Inflammatory macrophage (primary cell): ENCODE results near the gene PTPRK.

Source experiments
- DNase-seq, 2 donors: peaks; one replicate each; pipeline ENCODE4 v3.0.0-alpha.2; 2020 to 2022

The PTPRK gene

DNA sequence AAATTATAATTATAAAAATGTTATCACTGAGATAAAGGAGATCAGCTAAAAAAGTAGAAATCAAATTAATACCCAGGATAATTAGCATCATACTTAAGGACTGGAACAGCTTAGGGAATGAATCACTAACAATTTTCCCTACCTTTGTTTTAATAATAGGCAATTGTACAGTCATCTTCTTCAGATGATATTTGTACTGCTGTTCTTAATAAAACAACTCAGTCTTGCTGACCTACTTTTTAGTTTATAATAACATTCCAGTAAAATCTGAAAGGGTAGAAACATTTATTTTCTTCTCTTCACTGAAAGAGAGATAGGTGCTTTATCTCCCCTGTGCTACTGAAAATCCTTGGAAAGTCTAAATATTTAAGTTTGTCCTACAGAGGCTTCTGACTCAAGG lies 348.3 kb downstream of the PTPRK start:
- no peak for DNase-seq

DNA sequence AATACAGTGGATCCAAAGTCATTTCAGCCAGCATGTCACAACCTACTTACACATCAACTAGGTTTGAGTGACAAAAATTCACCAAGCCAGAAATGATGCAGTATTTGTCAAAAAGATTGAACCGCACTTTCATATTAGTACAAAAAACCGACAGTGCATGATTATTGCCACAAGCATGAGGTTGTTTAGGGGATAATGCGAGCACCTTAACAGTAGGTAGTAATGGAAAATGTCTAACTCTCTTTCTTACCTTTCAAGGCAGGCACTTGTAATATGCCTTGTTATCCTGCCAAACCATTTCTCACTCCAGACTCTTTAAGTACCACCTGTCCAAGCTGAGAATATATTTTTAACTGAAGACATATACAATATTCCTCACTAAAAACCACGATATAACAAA lies 349.2 kb downstream of the PTPRK start:
- no peak for DNase-seq

DNA sequence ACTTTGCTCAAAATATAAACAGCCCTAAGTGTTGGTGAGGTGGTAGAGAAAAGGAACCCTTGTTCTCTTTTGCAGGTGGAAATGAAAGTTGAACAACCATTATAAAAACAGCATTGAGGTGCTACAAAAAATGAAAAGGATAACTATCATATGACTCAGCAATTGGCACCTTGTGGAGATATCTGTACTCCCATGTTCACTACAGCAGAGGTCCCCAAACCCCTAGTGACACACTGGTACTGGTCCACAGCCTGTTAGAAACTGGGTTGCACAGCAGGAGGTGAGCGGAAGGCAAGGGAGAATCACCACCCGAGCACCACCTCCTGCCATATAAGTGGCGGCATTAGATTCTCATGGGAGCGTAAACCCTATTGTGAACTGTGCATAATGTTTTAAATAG lies 352.2 kb downstream of the PTPRK start:
- DNase-seq, result no peak

DNA sequence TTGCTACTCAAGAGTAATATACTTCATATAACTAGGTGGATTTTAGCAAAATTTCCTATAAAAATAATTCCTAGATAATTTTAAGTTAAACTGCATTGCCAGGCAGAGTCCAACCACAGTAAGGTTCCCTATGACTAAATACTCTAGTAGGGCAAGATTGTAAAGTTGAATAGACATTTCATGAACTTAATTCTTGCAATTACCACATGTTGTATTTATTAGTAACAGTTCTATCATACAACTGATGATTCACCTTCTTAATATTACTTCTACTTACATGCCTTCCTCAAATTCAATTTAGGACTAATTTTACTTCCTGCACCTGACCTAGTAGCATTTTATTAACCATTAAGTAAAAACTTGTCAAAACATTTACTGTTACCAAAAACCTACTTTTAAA lies 352.8 kb downstream of the PTPRK start:
- DNase-seq, result no peak

DNA sequence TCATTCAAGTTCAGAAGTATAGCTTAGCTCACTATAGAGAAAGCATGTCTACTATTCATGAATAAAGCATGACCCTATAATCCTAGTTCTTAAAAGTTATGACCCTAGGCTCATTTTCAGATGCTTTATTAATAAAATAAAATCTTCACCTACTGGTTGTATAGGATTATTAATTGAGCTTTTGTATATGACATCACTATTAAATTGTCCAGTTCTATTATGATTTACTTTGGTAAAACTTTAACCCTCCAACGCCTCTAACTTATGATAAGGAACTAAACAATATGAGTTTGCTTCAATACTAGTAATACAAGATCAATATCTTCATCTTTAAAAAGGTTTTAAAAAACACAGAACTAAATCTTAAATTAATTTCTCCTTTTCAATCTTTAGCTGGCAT lies 356.1 kb downstream of the PTPRK start:
- DNase-seq, result no peak

DNA sequence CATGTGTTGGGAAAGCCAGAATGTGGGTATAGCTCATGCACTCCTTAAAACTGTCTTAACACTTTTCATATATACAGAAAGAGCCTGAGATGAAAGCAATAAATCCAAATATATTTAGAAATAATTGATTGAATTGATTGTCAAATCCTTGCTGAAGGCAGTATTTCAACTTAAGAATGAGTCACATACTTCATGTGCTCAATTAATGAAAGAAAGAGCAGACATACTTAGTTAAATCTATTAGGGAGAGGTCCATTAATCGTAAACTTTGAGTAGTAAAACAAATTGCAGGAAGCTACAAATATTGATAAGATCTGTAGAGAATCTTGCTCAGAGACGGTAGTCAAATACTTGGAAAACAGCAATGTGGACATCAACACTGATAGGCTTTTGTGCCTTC lies 358.0 kb downstream of the PTPRK start:
- no peak for DNase-seq

DNA sequence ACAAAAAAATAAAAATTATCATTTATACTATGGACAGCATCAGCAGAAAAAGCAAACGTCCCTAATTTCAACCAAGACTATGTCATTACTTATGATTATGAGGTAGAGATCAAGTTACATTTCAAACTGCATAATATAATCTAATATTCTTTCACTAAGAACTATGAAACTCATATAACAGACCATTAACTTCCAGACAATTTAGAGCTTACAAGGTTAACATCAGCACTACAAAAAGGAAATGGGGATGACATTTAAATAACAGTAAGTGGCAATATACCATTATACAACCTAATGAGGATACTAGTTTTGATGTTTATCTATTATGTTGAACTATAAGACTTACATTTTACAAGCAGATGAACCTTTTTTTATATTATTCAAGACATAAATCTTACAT lies 358.6 kb downstream of the PTPRK start:
- DNase-seq, result no peak

DNA sequence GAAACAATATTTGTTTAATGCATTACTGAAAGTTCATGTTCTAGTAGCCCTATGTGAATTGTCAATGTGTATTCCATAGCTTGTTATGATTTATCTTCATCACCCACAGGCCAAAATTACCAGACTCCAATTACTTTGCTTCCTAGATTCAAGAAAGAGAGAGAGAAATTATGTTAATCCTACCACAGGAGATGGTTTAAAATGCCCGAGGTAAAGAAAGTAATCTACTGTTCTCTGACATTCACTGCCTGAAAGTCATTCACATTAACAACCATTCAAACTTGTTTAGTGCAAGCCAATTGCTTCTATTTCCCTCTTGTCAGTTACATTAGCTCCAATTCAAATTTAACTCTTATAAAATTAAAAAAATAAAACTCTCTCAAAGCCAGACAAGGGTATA lies 359.1 kb downstream of the PTPRK start:
- DNase-seq, result no peak

DNA sequence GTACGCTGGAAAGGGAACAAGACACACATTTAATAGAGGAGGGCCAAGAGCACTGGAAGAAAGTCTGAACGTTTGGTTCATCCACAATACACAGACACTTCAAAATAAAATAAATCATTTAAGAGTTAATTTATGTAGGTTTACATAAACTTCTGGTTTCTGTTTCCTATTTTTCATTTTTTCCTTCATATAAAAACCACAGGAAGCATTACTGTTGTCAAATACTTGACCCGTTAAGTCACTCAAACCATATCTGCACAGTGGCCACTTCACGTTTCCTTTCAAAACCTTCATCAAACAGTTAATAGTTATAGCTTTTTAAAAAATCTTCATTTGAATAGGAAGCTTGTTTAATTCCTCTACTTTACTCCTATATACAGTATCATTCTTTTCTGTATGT lies 361.9 kb downstream of the PTPRK start:
- no peak for DNase-seq

DNA sequence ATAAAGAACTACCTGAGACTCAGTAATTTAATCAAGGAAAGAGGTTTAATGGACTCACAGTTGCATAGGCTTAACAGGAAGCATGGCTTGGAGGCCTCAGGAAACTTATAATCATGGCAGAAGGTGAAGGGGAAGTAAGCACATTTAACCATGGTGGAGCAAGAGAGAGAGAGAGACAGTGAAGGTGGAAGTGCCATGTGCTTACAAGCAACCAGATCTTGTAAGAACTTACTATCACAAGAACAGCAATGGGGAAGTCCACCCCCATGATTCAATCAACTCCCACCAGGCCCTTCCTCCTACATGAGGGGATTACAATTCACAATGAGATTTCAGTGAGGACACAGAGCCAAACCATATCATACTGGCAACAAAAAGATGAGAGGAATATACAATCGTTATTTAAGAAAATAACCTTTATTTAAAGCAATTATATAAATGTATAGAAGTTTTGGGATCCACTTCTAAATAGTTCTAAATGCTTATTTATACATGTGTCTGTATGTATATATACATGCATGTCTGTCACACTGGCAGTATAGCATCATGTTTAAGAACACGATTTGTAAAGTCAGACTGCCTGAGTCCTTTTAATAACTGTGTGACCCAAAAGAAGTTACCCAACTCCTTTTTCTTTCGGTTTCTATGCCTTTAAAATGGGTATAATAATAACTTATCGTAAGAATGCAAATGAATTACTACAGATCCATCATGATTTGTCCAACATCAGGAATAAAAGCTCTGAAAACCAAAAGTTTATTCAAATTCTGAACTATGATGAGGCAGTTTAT lies 363.9 kb downstream of the PTPRK start:
- DNase-seq, result peak; percentile 47 to 64

DNA sequence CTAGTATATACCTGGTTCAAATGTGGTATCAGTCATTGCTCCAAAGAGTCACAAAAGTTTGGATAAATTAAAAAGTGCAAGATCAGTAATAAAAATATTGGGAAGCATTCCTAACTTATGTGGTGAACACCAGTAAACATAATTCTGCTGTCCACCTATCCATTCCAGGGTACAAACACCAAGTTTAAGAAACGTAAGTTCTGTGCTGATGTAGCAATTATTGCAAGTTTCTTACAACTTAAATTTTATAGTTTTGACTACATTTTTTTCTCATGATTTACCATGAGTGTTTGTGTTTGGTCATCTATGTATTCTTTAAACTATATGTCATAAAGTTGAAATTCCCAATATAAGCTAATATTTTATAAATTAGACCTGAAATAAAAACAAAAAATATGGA lies 364.6 kb downstream of the PTPRK start:
- no peak for DNase-seq

DNA sequence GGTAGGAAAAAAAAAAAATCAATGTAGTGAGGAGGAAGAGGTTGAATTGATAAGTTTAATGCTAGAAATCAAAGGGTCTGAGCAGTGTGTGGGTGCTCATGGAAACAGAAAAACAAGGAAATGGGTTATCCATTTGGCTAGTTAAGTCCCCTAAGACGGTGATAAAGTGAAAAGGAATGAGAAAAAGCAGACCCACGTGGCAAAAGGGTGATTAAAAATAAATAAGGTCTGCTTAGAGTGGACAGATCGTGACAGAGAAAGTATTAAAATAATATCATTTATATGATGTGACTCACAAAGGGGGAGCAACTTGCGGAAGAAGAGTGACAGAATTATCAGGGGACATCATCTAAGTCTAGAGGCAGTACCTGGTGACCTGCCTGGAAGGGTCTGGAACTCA lies 367.8 kb downstream of the PTPRK start:
- DNase-seq, result no peak

DNA sequence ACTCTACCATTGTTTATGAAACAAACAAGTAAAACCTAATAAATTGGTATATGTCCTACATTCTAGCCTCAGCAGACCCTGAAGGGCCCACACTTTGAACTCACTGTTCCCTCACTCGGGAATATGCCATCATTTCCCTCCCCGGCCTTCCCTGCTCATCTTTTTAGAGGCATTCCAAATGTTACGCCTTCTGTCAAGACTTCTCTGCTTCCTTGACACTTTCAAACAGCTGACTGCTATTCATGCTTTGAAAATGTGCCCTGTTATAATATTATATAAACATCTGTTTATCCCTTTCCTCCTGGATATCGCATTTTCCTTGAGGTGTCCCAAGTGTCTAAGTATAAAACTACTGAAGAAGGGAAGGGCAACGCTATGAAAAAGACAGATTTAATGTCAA lies 370.0 kb downstream of the PTPRK start:
- no peak for DNase-seq

DNA sequence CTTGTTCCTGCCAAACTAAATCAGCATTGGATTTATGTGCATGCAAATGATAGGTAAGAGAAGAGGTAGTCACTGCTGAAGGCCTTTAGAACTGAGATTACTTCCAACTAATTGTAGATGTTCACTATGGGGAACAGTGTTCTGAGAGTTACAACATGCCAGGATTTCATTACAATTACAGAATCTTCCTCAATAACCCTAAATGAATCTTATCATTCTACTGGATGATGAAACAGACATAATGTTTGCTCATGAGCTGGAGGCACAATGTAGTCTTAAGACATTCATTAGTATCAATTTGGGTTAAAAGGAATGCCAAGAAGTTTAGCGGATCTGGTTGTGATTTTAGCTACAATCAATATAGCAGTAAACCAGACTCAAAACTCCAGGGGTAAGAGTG lies 370.6 kb downstream of the PTPRK start:
- peak; percentile 19 to 56 for DNase-seq

DNA sequence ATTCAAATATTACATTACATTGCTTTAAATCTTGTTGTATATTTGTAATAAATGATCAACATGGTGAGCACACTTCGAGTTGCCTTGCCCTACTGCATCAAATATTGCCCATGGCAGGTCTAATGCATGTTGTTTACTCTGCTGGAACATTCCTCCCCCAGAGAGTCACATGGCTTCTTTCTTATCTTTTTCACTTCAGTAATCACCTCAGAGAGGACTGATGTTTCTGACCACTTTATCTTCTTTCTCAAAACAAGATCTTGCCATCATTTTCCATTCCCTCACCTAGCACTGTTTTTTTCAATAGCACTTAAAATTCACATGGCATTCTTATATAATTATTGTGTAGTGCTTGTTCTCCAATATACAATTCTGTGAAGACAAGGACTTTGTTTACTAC lies 376.1 kb downstream of the PTPRK start:
- DNase-seq, result no peak

DNA sequence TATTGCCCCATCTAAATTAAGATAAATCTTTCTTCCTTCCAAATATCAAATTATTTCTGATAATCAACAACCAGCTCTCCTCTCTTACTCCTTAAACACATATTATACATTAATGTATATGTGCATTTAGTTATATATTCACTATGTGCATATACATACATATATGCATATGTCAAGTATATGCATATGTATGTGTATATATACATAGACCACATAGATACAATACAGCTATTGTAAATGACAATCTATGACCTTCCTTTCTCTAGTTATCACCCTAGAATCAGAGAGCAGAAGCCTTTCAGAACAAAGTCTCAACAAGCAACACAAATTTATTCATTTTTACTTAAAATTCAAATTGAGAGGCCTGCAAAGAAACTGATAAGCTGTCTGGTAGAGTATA lies 378.5 kb downstream of the PTPRK start:
- no peak for DNase-seq

DNA sequence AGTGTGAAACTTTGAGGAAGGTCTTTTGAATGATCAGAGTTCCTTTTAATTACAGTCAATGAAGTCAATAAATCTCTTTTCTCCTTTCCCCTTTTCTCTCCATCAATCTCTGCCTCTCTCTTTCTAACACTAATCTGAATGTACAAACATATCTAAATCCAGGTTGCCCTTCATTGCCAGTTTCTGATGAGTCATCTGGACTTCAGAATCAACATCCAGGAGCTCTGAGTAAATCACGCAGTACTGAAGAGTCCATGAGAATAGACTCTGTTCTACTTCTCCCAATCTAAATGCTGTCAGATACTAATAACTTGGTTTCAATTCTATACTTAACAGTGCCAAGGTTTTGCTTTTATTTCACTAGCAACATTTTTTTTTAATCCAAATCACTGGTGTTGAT lies 380.9 kb downstream of the PTPRK start:
- DNase-seq, result no peak

DNA sequence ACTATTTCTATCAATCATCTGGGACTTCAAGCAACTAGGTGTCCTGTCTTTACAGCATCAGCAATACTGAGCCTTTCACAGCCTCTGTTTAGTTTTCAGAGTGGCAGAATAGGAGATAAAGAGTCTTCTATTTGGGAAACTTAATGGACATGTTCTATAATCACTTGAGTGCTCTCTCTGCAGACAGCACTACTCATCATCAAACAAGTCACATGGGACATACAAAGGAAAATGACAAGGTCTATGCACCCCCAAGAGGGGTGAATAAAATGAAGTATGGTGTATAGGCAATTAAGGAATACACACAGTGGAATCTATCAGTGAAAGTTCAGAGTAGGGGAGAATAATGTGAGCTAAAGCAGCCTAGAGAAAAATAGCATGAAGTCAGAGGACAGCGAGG lies 381.7 kb downstream of the PTPRK start:
- no peak for DNase-seq

DNA sequence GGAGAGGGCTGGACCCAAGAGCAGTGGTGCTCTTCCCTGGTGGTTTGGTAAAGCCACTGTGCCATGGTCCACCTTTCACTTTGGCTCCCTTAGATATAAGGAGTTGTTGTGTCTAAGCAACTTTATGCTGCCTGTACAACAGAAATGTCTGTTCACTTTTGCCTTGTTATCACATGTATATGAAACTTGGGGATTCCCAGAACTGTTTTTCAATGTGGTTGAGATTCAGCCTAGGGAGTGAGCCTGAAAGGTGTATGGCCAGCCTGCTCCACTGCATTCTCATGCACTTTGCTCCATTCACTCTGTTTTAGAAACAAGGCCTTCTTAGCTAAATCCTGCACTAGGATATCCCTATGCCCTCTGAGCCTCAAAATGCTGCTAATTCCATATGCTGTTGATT lies 385.1 kb downstream of the PTPRK start:
- DNase-seq, result no peak

DNA sequence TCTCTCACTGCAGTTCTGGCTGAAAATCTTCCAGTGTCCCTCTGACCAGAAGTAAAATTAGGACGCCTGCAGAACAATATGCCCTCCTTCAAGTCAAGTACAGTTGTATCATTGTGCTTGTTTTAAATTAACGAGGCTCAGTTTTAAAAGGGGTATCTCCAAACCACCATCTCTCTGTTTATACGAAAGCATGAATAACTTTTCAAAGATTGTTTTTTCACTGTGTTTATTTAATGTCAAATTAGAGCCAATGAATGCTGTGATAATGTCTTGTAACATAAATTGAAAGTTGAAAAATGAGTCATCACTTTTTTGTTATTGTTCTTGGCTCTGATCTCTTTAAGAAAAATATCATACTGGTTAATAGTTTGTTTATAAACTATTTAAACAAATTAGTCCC lies 388.8 kb downstream of the PTPRK start:
- no peak for DNase-seq

DNA sequence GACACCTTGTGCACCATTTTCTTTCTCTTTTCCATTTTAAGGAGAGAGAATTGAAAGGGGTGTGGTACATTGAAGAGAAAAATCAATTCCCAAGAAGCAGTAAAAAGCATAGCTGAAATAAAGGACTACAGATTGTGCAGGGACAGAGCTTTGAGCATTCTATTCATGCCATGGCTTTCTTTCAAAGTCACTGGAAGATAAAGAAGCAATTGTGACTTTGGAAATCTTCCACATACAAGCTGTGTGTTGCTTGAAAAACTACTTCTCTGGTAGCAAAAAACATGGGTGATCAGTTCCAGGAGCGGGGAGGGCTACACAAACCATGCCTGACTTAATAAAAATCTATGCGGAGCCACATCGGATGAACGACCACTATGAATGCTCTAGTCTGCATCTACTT lies 389.4 kb downstream of the PTPRK start:
- no peak for DNase-seq

DNA sequence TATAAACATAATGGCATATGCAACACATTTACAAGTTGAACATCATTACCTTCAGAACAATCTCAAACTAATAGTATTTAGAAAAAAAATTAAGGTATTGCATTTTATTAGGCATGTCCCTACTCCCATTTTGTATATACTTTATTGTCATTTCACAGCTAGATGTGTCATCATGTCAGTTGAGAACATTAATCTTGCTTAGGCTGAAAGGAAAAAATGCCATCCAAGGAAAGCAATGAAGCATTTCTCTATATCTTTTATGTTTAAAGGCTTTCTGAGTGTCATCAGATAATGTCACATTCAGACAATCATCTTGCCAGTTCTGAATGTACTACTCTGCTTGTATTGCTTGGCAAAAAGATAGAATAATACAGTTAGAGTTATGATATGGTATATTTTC lies 390.7 kb downstream of the PTPRK start:
- DNase-seq, result no peak

DNA sequence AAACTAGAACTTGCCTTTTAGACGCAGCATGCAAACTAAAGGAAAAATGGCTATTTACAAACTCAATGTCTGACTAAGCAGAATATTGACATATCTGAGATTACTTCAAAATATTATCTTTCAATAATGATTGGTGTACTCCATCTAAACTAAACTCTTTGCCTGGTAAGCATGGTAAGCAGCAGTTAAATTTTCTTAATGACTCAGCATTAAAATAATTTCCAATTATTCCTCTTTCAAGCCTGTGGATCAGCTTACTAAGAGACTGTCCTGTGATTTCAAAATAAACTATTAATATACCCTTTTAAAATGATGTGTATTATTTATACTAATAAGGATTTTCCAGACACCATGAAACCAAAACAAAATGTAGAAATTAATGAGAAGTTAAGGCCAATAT lies 392.7 kb downstream of the PTPRK start:
- DNase-seq, result no peak

DNA sequence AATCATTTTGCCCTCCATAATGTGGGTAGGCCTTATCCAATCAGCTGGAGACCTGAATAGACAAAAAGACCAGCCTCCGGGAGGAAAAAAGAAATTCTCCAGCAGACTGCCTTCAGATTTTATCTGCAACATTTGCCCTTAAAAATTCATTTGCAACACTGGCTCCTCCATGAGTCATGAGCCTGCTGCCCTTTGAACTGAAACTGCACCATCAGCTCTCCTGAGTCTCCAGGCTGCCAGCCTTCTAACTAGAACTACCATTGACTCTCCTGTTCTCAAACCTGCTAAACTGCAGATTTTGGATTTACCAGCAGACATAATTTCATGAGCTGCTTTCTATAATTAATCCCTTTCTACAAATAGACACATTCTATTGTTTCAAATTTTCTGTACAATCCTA lies 395.7 kb downstream of the PTPRK start:
- DNase-seq, result peak in 1 of 2 donors; percentile 41

DNA sequence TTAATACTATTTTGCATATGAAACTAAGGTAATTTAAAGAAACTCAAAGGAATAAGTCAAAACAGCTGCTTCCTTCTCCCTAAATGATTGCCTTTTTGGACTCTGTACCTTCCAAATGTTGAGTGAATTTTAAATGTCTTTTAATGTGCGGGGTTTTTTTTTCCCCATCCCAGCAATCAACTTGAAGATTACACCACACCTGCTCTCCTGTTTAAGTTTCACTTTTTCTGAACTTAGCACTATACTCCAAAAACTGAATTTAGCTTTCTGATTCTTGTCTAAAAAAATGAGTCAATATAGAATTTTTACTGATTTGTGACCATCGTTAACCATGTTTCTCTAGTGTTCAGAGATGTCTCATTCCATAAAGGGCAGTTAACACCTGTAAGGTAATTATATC lies 398.8 kb downstream of the PTPRK start:
- no peak for DNase-seq
